ENCODE data around the gene BBLN.

DNA sequence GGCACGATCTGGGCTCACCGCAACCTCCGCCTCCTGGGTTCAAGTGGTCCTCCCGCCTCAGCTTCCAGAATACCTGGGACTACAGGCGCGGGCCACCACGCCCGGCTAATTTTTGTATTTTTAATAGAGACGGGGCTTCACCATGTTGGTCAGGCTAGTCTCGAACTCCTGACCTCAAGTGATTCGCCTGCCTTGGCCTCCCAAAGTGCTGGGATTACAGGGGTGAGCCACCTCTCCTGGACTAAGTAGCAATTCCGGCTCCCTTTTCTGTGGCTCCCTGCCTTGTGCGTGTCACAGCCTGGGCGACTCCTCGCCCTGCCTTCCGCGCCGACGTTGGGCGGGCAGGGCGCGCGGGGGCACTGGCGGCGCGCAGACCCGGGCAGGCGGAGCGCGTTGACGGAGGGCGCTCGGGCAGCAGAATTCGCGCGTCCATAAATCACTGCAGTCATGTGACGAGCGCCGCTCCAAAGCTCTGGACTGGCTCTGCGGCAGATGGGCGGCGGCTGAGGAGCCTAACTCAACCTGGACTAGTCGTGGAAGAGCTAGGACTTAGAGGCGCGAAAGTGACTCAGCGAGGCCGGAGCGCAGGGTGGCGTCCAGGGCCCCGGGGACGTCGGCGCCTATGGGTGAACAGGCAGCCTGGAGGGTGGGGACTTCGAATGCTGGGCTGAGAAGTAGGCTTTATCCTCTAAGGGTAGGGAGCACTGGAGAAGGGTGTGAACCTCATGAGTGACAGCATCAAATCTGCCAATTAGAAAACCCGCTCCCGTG lies 32.7 kb downstream of the BBLN start:
- TF ChIP-seq GATA3 (IDR thresholded peaks at IDR 0.05; ENCODE audit: low read depth, low read length) (no peak), GATA2 (IDR thresholded peaks at IDR 0.05; ENCODE audit: low read depth, low read length) (no peak)

Data from SH-SY5Y (cell line).